ENCODE measurements around the gene VPS37C. TPM values are rescaled to one million over a fixed set of nuclear protein-coding genes. Genes with fewer than 3 reads are reported as not detected.

The VPS37C gene
- total and polyA plus RNA-seq, 2 of the 13 experiments (the other 11 are each of a cell fraction or from before 2014, with no cell fraction given) = 7.5 to 8.8 TPM

GRCh38 chr11:61160487-61161189, 588 bp downstream of the VPS37C start (continued):
- TF ChIP-seq NFAT5 (CRISPR knock-in tag; IDR thresholded peaks at IDR 0.05) (no peak), ZNF597 (CRISPR knock-in tag; IDR thresholded peaks at IDR 0.05) (no peak), ZNF740 (CRISPR knock-in tag; IDR thresholded peaks at IDR 0.05) (no peak), ZBED4 (CRISPR knock-in tag; IDR thresholded peaks at IDR 0.05; ENCODE audit: borderline replicate concordance) (0 out of 2 replicates have a peak, but pooled peaks have one; percentile 15), MZF1 (CRISPR knock-in tag; IDR thresholded peaks at IDR 0.05; ENCODE audit: borderline replicate concordance) (no peak), ZNF773 (CRISPR knock-in tag; IDR thresholded peaks at IDR 0.05; ENCODE audit: borderline replicate concordance) (no peak), ZNF883 (CRISPR knock-in tag; IDR thresholded peaks at IDR 0.05; ENCODE audit: not compliant biosample characterization) (peak; percentile 63), HMG20A (CRISPR knock-in tag; IDR thresholded peaks at IDR 0.05; ENCODE audit: borderline replicate concordance) (no peak), MED13 (CRISPR knock-in tag; IDR thresholded peaks at IDR 0.05) (no peak), MXI1 (IDR thresholded peaks at IDR 0.05; ENCODE audit: borderline replicate concordance, low read depth, low read length) (no peak), YEATS4 (CRISPR knock-in tag; IDR thresholded peaks at IDR 0.05; ENCODE audit: borderline replicate concordance) (no peak), RARG (CRISPR knock-in tag; IDR thresholded peaks at IDR 0.05; ENCODE audit: low read depth) (no peak), SIX1 (CRISPR knock-in tag; IDR thresholded peaks at IDR 0.05; ENCODE audit: borderline replicate concordance) (no peak), ZNF577 (CRISPR knock-in tag; IDR thresholded peaks at IDR 0.05; ENCODE audit: borderline replicate concordance, low read depth) (no peak), HOXA5 (CRISPR knock-in tag; IDR thresholded peaks at IDR 0.05) (no peak), GPBP1L1 (CRISPR knock-in tag; IDR thresholded peaks at IDR 0.05) (no peak), MTF2 (CRISPR knock-in tag; IDR thresholded peaks at IDR 0.05; ENCODE audit: borderline replicate concordance) (no peak)

Measured in HepG2 (cell line).